C4-2B (cell line): Measurements from ENCODE around the gene PTPN23.
A peak's percentile ranks its signal among the peaks of the same experiment; 100 is the strongest.

Experiments
- H3K27ac ChIP-seq: fragments of 450-650 bp; 2 replicates; pipeline ENCODE4 v1.5.1; 2017
- CTCF ChIP-seq: fragments of 450-650 bp; conservative IDR thresholded peaks from 2 replicates; pipeline ENCODE4 v1.5.1; 2017; ENCODE audit warnings: mild to moderate bottlenecking
- ZFX ChIP-seq: fragments of 450-650 bp; IDR thresholded peaks from 2 replicates; pipeline ENCODE4 v1.6.1; 2017

PTPN23 gene

DNA sequence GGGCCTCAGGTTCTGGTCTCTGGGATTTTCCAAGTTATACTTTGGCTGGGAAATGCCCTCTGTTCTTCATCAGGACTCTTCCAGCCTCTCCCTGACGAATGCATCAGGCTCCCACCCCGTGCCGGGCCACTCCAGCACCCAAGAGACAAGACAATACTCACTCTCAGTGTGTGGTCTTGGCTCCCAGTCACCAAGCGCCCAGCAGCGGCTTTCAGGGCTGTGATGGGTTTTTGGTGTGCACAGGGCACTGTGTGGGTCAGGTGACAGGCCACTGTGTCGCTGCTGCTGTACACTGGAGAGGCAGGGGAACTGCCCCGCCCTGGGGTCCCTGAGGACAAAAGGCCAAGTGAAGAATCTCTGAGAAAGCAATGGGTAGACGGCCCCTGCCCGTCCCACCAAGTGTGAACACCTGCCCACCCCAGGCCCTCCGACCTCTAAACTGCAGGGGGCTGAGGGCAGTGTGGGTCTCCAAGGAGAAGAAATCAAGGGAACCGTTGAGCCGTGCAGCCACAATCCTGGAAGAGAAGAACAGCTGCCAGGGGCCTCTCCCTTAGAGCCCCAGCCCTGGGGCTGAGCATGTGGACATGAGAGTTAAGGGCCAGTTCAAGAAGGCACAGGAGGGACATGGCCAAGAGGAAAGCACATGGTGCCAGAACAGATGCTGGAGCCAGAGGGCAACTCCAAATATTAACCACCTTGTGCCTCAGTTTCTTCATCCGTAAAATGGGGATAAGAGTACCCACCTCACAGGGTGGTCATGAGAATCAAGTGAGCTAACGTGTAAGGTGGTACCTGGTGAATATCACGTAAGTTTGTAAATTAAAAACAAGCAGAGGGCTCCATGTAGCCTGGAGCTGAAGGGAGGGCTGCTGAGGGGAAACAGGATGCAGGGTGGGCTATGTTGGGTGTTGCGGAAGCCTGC lies 34.1 kb downstream of the PTPN23 start:
- TF ChIP-seq ZFX (no peak), CTCF (no peak)
- no peak overlapping the region for H3K27ac ChIP-seq

- no peak overlapping the region for H3K27ac ChIP-seq
- TF ChIP-seq CTCF (no peak), ZFX (no peak)
Observed at GRCh38 chr3:47416041-47416440, 35.2 kb downstream of the PTPN23 start.

DNA sequence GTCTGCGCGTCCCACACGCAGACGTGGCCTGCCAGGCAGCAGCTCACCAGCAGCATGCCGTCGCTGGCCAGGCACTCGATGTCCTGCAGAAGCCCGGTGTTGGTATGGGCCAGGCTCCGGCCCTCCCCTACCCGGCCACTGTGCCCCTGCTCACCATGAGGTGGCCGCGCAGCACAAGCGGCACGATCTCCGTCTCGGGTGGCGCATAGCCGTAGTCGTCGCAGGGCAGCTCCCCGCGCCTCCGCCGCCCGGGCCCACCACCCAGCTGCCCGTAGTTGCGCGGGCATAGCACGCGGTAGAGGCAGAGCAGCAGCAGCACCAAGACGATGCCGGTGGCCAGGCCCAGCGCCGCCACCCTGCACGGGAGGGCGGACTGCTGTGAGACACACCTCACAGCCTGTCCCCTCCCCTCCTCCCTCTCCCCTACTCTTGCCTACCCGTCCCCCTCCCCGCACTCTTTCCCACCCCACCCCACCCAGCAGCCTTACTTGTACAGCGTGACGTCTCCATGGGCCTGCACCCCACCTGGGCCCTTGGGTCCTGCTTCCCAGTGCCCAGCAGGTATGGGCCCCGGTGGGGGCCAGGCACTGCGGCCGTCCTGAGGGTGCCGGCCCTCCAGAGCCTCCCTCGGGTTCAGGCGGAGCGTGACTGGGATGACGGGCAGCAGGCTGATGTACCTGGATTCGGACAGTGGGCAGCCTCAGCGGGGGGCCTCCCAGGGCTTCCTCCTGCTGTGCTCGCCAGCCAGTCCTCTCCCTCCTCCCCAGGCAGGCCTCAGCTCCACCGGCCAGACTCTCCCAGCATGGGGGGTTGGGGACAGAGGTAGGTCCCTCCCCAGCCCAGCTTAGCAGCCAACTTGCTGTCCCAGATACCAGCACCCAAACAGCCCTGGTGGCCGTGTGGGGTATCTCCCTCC lies 37.6 kb downstream of the PTPN23 start:
- no peak; the same call in 1 of the 2 replicates for TF ChIP-seq CTCF
- no peak for TF ChIP-seq ZFX
- H3K27ac ChIP-seq = no peak overlapping the region

GRCh38 chr3:47419083-47420043 lies 38.5 kb downstream of the PTPN23 start:
- H3K27ac ChIP-seq = no peak overlapping the region
- TF ChIP-seq ZFX (no peak), CTCF (no peak; the same call in 1 of the 2 replicates)

DNA sequence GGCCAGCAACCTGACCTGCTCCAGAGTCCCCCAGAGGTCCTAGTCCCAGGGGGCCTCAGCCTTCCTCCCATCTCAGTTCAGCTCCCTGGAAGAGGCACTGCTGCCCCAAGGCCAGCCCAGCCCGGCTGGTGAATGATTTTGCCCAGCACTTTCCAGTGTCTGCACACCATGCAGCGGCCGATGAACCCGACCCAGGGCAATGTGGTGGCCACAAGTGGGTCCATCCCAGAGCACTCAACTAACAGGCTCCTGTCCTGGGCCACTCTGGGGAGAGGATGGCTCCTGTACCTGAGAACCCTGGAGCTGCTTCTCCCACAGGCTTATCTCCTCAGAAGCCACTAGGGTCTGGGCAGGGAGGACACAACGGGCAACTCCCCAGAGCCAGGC lies 39.2 kb downstream of the PTPN23 start:
- TF ChIP-seq CTCF (no peak), ZFX (no peak)
- H3K27ac ChIP-seq = no peak overlapping the region

- TF ChIP-seq ZFX = no peak
- peak; percentile 87 for TF ChIP-seq CTCF
Observed at GRCh38 chr3:47420511-47421484, 40.0 kb downstream of the PTPN23 start.

More at GRCh38 chr3:47420511-47421484, 40.0 kb downstream of the PTPN23 start:
- H3K27ac ChIP-seq = peak overlapping the region; percentile 44
